HL-60/S4 (cell line): Measurements from ENCODE around the gene GALNT4.

Source experiments
- in situ Hi-C: fragments of 300-500 bp; cut with MboI; formaldehyde crosslinking; loops from 2 replicates; pipeline ENCODE4 v1.14.3; 2022; ENCODE audit warnings: low sequenced_read_pairs

GALNT4 gene

GRCh38 chr12:89524541-89525304 lies at the start of gene GALNT4:
Gene GALNT4, minus strand, starts transcription at chr12:89524796. Its CDS starts 247 bp downstream, at chr12:89524549.
- in situ Hi-C loops: loop anchor here (5.0 to 25.0 kb wide), 4 partner anchors 480 to 1413 kb away; no protein-coding TSS in a partner anchor

GRCh38 chr12:89573051-89573810 lies 48.6 kb upstream of the GALNT4 start:
- in situ Hi-C loops: no loop called here

GRCh38 chr12:89571491-89572195 lies 47.0 kb upstream of the GALNT4 start:
- in situ Hi-C loops: no loop called here

- in situ Hi-C loops: no loop called here
Measured at GRCh38 chr12:89568484-89568883, 43.9 kb upstream of the GALNT4 start.

- in situ Hi-C loops: no loop called here
Measured at GRCh38 chr12:89567691-89568239, 43.2 kb upstream of the GALNT4 start.

GRCh38 chr12:89566615-89567014 lies 42.0 kb upstream of the GALNT4 start:
- in situ Hi-C loops: no loop called here

GRCh38 chr12:89565002-89565401 lies 40.4 kb upstream of the GALNT4 start:
- in situ Hi-C loops: no loop called here

- in situ Hi-C loops: no loop called here
Measured at GRCh38 chr12:89559753-89560152, 35.2 kb upstream of the GALNT4 start.

GRCh38 chr12:89556976-89557375 lies 32.4 kb upstream of the GALNT4 start:
- in situ Hi-C loops: no loop called here

- in situ Hi-C loops: no loop called here
Measured at GRCh38 chr12:89552376-89552775, 27.8 kb upstream of the GALNT4 start.

- in situ Hi-C loops: no loop called here
Measured at GRCh38 chr12:89551747-89552146, 27.2 kb upstream of the GALNT4 start.

- in situ Hi-C loops: loop anchor here (25.0 kb wide), 2 partner anchors 715 to 1390 kb away; no protein-coding TSS in a partner anchor
Measured at GRCh38 chr12:89547101-89547500, 22.5 kb upstream of the GALNT4 start.

- in situ Hi-C loops: loop anchor here (25.0 kb wide), 2 partner anchors 716 to 1391 kb away; no protein-coding TSS in a partner anchor
Measured at GRCh38 chr12:89546151-89546550, 21.6 kb upstream of the GALNT4 start.

GRCh38 chr12:89544681-89545184 lies 20.1 kb upstream of the GALNT4 start:
- in situ Hi-C loops: loop anchor here (25.0 kb wide), 2 partner anchors 718 to 1393 kb away; no protein-coding TSS in a partner anchor

- in situ Hi-C loops: loop anchor here (25.0 kb wide), 2 partner anchors 718 to 1393 kb away; no protein-coding TSS in a partner anchor
Measured at GRCh38 chr12:89544022-89544421, 19.4 kb upstream of the GALNT4 start.

- in situ Hi-C loops: loop anchor here (25.0 kb wide), 2 partner anchors 719 to 1394 kb away; no protein-coding TSS in a partner anchor
Measured at GRCh38 chr12:89542912-89543592, 18.5 kb upstream of the GALNT4 start.

GRCh38 chr12:89542236-89542635 lies 17.6 kb upstream of the GALNT4 start:
- in situ Hi-C loops: loop anchor here (25.0 kb wide), 2 partner anchors 720 to 1395 kb away; no protein-coding TSS in a partner anchor

GRCh38 chr12:89540586-89540985 lies 16.0 kb upstream of the GALNT4 start:
- in situ Hi-C loops: loop anchor here (25.0 kb wide), 2 partner anchors 722 to 1397 kb away; no protein-coding TSS in a partner anchor

GRCh38 chr12:89539426-89540223 lies 15.0 kb upstream of the GALNT4 start:
- in situ Hi-C loops: loop anchor here (25.0 kb wide), 2 partner anchors 723 to 1398 kb away; no protein-coding TSS in a partner anchor
